ENCODE results near the gene KANK3.
"Not testable (repeated sequence)": the region's sequence is repeated elsewhere in the genome, so short reads cannot be mapped to it uniquely, and the experiment has no call there.

KANK3 gene

DNA sequence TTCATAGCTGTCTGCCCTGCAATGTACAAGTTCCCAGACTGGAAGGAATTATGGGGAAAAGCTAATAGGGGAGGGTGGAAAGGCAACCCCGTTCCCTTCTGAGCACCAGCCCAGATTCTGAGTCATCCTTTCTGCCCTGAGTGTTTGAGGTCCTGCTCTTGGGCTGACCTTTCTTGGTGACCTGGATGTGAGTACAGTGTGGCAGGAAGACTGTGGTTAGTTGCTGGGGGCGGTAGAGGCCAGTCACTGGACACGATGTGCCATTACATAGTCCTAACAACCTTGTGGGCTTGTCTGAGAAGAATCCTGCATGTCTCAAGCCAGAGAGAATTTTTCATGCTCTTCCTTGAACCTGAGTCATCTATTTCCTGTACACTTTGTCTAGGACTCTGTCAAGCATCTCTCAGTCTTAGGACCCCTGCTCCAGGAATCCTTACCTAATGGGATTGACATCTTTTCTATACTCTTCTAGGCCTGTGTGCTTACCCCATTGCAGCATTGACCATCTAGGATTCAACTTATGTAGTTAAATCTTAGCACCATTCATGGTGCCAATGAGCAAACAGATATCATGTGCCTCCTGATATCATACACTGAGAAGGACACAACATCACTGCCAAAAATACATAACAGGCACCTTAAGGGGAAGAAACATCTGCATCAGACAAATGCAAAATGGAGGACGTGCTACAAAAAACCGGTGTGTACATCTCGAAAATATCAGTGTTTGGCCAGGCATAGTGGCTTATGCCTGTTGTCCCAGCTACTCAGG lies 12.8 kb upstream of the KANK3 start:
- Mint-ChIP-seq H3K9me3 (no peaks in the 10 kb centered on the region), H3K4me3 (no peak overlapping the region), H3K36me3 (no peaks in the 10 kb centered on the region), H3K27me3 (peaks cover 10% of the 10 kb centered on the region), H3K27ac (no peak overlapping the region), H3K4me1 (no peaks in the 10 kb centered on the region)

DNA sequence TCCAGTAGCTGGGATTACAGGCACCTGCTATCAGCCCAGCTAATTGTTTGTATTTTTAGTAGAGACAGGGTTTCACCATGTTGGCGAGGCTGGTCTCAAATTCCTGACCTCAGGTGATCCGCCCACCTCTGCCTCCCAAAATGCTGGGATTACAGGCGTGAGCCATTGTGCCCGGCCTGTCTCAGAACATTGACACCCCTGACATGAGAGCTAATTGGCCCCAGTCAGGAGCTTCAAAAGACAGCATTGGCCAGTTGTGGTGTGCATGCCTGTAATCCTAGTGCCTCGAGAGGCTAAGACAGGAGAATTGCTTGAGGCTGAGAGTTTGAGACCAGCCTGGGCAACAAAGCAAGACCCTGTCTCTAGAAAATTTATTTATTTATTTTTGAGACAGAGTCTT lies 9.8 kb upstream of the KANK3 start:
- not testable (repeated sequence) for H3K9me3 Mint-ChIP-seq, H3K4me3 Mint-ChIP-seq
- peaks cover 12% of the 10 kb centered on the region for H3K27me3 Mint-ChIP-seq

DNA sequence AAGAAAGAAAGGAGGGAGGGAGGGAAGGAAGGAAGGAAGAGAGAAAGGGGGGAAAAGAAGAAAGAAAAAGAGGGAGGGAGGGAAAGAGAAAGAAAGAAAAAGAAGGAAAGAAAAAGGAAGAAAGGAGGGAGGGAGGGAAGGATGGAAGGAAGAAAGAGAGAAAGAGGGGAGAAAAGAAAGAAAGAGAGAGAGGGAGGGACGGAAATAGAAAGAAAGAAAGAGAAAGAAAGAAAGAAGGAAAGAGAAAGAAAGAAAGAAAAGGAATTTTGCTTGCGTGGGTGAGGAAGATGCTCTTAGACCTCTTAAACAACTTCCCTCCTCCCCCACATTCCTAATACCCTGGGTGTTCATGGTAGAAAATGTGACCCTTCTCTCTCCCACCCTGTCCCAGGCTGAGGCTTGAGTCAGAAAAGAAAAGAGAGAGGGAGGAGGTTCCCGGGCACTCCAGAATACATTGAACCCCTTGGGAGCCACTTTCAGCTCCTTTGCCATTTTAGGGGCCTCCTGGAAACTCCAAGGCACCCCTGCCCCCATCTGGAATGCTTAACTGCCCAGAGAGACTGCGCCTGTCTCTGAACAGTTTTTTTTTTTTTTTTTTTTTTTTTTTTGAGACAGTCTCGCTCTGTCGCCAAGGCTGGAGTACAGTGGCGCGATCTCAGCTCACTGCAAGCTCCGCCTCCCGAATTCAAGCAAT lies 9.2 kb upstream of the KANK3 start:
- H3K9me3 Mint-ChIP-seq = no peaks in the 10 kb centered on the region
- H3K4me3 Mint-ChIP-seq = no peak overlapping the region
- H3K27ac Mint-ChIP-seq = peak overlapping the region; percentile 55
- H3K4me1 Mint-ChIP-seq = no peaks in the 10 kb centered on the region
- peaks cover 12% of the 10 kb centered on the region for H3K27me3 Mint-ChIP-seq
- H3K36me3 Mint-ChIP-seq = no peaks in the 10 kb centered on the region

More for the DNA sequence above, 9.8 kb upstream of the KANK3 start:
- not testable (repeated sequence) for H3K27ac Mint-ChIP-seq, H3K36me3 Mint-ChIP-seq, H3K4me1 Mint-ChIP-seq

DNA sequence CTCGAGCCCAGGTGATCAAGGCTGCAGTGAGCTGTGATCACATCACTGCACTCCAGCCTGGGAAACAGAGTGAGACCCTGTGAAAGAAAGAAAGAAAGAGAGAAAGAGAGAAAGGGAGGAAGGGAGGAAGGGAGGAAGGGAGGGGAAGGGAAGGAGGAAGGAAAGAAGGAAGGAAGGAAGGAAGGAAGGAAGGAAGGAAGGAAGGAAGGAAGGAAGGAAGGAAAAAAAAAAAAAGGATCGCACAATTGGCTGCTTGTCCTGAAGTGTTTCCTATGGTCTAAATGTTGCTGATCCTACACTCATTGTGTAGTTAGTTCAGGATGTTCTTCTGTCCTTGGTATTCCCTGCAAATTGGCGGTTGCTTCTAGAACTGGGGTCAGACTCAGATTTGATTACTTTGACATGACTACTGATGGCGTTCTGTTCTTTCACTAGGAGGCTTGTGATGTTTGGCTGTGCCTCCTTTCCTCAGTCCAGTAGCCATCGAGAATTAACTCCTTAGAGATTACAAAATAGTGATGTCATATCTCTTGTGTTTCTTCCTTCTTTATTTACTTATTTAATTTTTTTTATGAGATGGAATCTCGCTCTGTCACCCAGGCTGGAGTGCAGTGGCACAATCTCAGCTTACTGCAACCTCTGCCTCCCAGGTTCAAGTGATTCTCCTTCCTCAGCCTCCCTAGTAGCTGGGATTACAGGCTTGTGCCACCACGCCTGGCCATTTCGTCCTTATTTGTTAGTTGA lies 6.7 kb upstream of the KANK3 start:
- not testable (repeated sequence) for H3K36me3 Mint-ChIP-seq, H3K4me3 Mint-ChIP-seq, H3K4me1 Mint-ChIP-seq, H3K27ac Mint-ChIP-seq, H3K9me3 Mint-ChIP-seq
- H3K27me3 Mint-ChIP-seq = peaks cover 12% of the 10 kb centered on the region

DNA sequence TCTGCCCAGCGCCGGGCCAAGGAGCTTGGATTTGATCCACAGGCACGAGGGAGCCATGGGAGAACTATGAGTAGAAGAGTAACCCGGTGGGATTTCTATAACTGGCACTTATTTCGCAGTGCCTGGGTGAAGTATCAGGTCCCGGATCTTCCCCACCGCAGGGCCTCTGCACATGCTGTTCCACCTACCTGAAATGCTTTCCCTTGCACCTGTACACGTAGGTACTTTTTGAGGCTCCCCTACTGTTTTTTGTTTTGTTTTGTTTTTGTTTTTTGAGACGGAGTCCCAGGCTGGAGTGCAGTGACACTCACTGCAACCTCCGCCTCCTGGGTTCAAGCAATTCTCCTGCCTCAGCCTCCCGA lies 402 bp upstream of the KANK3 start:
- Mint-ChIP-seq H3K27ac (no peak overlapping the region), H3K9me3 (no peaks in the 10 kb centered on the region), H3K4me3 (peak overlapping the region; percentile 82), H3K27me3 (no peaks in the 10 kb centered on the region), H3K36me3 (no peaks in the 10 kb centered on the region), H3K4me1 (peaks cover 11% of the 10 kb centered on the region)

DNA sequence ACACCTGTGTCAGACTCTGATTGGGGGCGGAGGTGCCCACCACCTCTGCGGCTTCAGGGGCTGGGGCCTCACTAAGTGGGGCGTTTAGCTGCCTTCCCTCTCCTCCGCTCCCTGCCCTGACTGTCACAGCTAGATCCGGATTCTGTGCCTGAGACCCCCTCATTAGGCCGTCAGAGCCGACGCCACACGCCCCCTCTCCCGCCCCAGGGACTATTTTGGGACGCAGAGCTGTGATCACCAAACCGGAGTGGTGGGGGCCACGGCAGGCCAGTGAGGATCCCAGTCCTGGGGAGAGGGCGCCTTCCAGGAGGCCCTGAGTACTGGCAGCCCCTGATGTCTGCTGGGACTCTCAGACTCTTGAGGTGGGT lies 762 bp downstream of the KANK3 start:
- Mint-ChIP-seq H3K4me1 (peaks cover 11% of the 10 kb centered on the region), H3K36me3 (no peaks in the 10 kb centered on the region), H3K27ac (no peak overlapping the region), H3K4me3 (no peak overlapping the region), H3K9me3 (no peaks in the 10 kb centered on the region), H3K27me3 (peaks cover 6% of the 10 kb centered on the region)

DNA sequence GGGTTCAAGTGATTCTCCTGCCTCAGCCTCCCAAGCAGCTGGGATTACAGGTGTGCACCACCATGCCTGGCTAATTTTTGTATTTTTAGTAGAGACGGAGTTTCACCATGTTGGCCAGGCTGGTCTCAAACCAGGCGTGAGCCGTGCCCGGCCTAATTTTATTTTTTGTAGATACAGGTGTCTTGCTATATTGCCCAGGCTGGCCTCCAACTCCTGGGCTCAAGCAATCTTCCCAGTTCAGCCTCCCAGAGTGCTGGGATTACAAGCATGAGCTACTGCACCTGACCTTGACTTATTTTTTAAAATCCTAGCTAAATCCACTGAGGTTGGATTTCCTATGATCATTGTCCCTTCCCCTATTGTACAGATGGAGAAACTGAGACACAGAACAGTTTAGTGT lies 1.6 kb downstream of the KANK3 start:
- not testable (repeated sequence) for H3K9me3 Mint-ChIP-seq, H3K27me3 Mint-ChIP-seq, H3K27ac Mint-ChIP-seq, H3K36me3 Mint-ChIP-seq
- H3K4me1 Mint-ChIP-seq = peaks cover 11% of the 10 kb centered on the region
- peak overlapping the region; percentile 19 for H3K4me3 Mint-ChIP-seq

DNA sequence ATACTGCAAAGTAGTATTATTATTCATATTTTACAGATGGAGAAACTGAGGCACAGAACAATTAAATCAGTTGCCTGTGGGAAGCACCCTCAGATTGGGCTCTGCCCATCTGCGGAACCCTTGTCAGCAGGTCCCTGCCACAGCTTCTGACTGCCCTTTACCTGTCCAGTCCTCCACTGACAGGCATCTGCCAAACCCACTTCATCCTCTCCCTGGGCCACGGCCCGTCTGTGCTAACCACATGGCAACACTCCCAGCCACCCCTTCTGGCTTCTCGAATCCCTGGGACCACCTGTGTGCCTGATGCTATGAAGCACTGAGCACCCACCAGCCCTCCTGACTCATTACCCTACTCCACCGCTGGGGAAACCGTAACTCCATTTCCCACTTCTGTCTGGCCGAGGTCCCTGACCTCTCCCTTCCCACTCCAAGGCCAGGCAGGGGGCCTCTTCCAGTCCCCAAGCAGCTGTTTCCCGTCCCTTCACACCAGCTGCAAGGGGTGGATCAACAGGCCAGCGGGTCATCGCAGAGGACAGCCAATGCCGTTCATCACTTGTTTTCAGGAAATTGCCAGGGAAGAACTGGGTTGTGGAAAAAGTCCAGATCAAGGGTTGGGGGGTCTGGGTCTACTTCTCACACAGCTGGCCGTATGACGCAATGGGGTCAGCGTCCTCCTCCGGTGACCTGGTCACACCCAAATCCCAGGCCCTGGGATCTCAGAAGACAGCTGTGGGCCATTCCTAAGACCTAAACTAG lies 2.5 kb downstream of the KANK3 start:
- Mint-ChIP-seq H3K27ac (no peak overlapping the region), H3K4me1 (peaks cover 15% of the 10 kb centered on the region), H3K4me3 (no peak overlapping the region), H3K27me3 (peaks cover 10% of the 10 kb centered on the region), H3K36me3 (no peaks in the 10 kb centered on the region), H3K9me3 (no peaks in the 10 kb centered on the region)

DNA sequence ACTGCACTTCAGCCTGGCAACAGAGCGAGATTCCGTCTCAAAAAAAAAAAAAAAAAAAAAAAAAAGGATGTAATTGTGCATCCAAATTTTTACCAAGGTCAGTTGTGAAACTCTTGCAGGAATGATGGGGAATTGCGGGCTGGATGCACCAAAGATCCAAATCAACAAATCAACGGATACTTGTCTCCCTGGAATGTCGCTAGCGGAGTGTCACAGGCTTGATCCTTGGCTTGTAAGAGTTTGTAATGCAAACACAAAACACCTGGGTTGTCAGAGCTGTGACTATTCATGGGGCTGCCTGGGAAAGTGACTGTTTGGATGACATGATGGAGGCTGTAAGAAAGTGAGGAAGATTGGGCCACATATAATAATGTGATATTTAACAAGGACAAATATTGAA lies 4.2 kb downstream of the KANK3 start:
- H3K27me3 Mint-ChIP-seq = peaks cover 10% of the 10 kb centered on the region

DNA sequence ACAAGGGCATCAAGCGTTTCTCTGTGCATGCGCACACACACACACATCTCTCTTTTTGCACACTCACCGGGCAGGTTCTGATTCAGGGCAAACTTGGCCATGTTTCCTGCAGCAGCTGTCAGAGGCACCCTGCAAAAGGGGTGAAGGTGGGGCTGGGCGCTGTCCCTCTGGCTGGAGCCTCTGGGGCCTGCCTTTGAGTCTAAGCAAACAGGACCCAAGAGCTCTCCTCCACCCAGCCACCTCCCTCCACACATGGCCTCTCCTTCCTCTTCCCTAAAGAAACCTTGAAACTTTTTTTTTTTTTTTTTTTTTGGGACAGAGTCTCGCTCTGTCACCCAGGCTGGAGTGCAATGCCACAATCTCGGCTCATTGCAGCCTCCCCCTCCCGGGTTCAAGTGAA lies 5.3 kb downstream of the KANK3 start:
- Mint-ChIP-seq H3K4me3 (no peak overlapping the region), H3K36me3 (no peaks in the 10 kb centered on the region), H3K27ac (no peak overlapping the region), H3K9me3 (no peaks in the 10 kb centered on the region), H3K4me1 (peaks cover 9% of the 10 kb centered on the region), H3K27me3 (peaks cover 10% of the 10 kb centered on the region)

More for the DNA sequence above, 4.2 kb downstream of the KANK3 start:
- Mint-ChIP-seq H3K27ac (no peak overlapping the region), H3K4me3 (no peak overlapping the region), H3K9me3 (no peaks in the 10 kb centered on the region), H3K4me1 (peaks cover 15% of the 10 kb centered on the region), H3K36me3 (no peaks in the 10 kb centered on the region)

DNA sequence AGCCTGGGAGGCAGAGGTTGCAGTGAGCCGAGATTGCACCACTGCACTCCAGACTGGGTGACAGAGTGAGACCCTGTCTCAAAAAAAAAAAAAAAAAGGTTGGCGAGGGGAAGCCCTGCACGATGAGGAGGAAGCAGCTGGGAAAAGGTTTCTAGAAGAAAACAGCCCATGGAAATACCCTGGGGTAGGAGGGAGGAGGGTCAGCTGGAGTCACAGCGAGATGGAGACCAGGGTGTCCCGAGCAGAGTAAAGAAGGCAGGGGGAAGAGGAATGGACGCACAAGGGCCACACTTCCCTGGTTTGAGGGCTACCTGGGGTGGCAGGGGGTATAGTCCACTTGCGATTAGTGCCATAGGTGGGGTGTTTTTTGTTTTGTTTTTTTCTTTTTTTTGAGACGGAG lies 6.4 kb downstream of the KANK3 start:
- H3K27me3 Mint-ChIP-seq = peaks cover 10% of the 10 kb centered on the region
- H3K9me3 Mint-ChIP-seq = no peaks in the 10 kb centered on the region
- no peaks in the 10 kb centered on the region for H3K36me3 Mint-ChIP-seq
- H3K4me3 Mint-ChIP-seq = no peak overlapping the region
- H3K4me1 Mint-ChIP-seq = peaks cover 5% of the 10 kb centered on the region
- no peak overlapping the region for H3K27ac Mint-ChIP-seq

DNA sequence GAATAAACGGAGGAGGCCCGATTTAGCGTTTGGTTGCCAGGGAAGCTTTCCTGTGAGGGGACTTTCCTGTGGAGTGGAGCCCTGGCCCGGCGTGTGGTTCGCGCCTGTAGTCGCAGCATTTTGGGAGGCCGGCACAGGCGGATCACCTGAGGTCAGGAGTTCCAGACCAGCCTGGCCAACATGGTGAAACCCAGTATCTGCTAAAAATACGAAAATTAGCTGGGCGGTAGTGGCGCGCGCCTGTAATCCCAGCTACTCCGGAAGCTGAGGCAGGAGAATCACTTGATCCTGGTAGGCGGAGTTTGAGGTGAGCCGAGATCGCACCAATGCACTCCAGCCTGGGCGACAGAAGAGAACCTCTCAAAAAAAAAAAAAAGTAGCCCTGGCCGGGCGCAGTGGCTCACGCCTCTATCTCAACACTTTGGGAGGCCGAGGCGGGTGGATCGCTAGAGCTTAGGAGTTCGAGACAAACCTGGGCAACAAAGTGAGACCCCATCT lies 6.9 kb downstream of the KANK3 start:
- Mint-ChIP-seq H3K36me3 (no peaks in the 10 kb centered on the region), H3K27me3 (peaks cover 10% of the 10 kb centered on the region), H3K9me3 (no peaks in the 10 kb centered on the region), H3K4me3 (peak overlapping the region; percentile 44), H3K4me1 (peaks cover 4% of the 10 kb centered on the region), H3K27ac (no peak overlapping the region)

DNA sequence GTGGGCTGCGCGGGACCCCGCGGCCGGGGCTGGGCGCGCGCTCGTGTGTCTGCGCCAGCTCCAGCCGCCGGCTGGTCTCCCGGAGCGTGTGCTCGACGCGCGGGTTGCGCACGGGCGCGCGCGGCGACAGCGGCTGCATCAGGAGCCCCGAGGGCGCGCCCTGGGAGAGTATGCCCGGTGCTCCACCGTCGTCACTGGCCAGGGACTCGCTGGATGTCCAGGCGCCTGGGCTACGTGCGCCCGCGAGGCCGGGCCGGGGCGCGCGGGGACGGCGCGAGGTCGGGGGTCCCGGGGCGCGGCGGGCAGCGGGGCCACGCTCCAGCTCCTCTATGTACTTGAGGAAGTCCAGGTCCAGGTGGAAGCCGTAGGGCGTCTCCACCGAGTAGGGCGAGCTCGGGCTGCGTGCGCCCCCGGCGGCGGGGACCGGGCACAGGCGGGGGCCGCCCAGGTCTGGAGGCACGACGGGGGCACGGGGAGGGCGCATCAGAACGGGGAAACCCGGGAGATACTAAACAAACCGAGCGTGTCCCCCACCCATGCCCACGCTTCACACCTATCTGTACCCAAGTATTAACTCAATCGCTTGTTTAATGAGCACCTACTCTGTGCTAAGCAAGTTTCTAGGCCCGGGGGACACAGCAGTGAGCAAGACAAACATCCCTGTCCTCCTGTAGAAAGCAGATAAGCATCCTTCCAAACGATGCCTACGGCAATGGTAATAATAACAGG lies 7.6 kb downstream of the KANK3 start:
- Mint-ChIP-seq H3K9me3 (no peaks in the 10 kb centered on the region), H3K36me3 (no peaks in the 10 kb centered on the region), H3K27me3 (peaks cover 10% of the 10 kb centered on the region), H3K27ac (no peak overlapping the region), H3K4me1 (peaks cover 4% of the 10 kb centered on the region), H3K4me3 (peak overlapping the region; percentile 44)

DNA sequence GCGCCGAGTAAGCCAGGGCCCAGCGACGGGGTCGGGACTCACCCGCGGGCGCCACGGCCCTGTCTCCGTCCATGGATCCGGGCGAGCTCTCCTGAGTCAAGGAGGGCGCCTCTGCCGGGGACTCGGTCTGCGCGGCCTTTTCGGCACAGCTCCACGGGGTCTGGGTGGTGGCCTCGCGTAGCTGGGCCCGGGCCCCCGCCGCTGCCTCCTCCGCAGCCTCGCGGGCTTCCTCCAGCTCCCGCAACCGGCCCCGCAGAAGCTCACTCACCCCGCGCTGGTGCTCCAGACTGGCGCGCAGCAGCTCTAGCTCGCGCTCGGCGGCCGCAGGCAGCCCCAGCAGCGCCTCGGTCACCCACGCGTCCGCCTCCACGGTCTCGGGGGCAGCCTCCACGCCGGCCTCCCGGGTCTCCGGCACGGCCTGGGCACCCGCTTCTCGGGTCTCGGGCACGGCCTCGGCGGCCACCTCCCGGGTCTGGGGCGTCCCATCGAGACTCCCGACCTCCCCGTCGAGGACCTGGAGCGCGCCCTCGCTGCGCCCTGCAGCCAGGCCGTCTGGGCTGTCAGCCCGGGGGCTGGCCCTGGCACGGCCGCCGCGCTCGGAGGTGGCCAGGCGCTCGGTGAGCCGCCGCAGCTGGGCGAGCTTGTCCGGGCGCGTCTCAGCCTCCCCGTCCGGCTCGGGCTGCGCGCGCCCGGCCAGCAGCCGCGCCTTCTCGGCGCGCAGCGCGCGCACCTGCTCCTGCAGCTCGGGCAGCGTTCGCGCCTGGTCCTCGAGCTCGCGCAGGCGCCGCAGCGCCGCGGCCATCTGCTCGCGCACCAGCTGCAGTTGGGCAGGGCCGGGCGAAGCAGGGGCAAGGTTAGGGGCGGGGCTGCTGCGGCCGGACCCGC lies 8.4 kb downstream of the KANK3 start:
- Mint-ChIP-seq H3K4me1 (peaks cover 4% of the 10 kb centered on the region), H3K9me3 (no peaks in the 10 kb centered on the region), H3K27me3 (peaks cover 10% of the 10 kb centered on the region), H3K27ac (no peak overlapping the region), H3K36me3 (no peaks in the 10 kb centered on the region), H3K4me3 (no peak overlapping the region)
